GM11168 (cell line): ENCODE measurements around the gene PIAS1.

Source experiments
- in situ Hi-C: fragments of 300-500 bp; cut with MboI; formaldehyde crosslinking; loops from one replicate; pipeline ENCODE4 v1.12.0; 2022; ENCODE audit warnings: low sequenced_read_pairs; ENCODE audit not compliant: unreplicated experiment

Gene PIAS1

DNA sequence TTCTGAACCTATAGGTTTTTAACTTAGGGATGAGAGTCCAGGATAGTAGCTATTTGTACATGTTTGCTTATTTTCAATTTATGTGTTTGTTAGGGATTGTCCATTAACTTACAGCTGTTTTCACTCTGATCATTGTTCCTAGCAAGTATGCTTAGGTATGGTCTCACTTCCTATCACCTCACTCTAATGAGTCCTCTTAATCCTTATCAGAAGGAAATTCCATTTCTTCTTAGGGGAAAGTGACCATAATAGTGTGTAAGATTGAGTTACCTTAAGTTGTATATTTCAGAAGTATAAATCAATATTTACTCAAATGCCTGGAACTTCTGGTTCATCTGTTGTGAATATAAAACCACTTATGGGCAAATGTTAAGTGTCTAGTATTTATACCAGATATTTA lies 53.0 kb downstream of the PIAS1 start:
- in situ Hi-C loops = no loop called here

DNA sequence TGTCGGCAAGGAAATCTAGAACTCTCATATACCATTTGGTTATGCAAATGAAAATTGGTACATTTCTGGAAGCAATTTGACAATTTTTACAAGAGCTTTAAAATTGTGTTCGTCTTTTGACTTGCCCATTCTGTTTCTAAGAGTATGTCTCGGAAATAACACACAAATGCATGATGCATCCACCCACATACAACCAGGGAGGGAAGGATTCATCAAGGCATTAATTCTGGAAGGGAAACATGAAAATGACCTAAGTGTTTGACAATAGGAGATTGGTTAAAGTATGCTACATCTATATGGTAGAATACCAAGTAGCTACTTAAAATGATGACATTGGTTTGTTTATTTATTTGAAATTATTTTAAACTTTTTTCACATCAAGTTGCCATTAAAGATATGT lies 58.6 kb downstream of the PIAS1 start:
- in situ Hi-C loops = no loop called here

DNA sequence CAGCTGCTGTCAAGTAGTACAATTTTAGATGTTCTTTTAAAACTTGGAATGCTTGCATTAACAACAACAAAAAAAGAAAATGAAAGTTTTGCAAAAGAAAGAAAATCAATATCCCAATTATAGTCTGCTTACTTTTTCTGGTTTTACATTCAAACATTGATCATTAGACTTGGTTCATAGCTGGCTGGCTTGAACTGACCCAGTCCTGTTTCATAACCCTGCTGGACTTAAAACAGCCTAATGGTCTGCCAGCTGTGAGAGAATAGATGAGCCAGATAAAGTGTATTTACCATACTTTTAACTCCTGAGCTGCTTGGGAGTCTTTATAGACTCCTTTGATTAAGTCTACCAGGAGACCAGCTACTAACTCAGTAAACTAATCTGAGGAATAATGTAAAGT lies 59.2 kb downstream of the PIAS1 start:
- in situ Hi-C loops = no loop called here

DNA sequence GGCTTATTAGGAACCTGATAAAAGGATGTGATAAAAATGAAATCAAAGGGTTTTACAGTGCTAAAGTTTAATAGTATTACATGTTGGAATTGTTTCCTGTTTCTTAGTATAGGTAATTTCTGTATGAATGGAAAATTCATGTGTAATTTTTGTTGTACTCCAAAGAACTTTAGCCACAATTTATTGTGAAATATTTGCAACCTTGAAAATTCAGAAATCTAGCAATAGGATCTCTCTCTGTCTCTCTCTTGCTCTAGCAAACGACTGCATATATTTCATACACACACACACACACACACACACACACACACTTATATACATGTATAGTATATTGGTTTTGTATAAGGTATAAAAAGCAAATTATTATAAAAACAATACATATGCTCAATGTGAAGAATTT lies 59.6 kb downstream of the PIAS1 start:
- in situ Hi-C loops = no loop called here

DNA sequence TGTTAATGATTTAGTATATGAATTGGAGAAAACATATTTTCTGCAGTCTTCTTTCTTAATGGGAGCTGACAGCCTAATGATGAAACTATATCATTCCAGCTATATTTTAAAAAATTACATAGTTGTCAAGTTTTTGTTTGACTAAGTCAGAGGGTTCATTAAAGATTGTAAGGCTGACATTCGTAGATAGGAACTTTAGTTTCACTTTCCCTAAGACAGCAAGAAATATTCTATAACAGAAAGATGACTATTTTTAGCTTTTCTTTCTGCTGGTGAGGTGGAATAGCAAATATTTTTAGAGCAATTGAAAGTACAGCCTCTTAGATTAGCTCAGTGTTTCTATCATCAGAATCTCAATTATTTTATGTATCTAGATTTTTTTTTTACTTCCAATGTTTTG lies 60.2 kb downstream of the PIAS1 start:
- in situ Hi-C loops = no loop called here

DNA sequence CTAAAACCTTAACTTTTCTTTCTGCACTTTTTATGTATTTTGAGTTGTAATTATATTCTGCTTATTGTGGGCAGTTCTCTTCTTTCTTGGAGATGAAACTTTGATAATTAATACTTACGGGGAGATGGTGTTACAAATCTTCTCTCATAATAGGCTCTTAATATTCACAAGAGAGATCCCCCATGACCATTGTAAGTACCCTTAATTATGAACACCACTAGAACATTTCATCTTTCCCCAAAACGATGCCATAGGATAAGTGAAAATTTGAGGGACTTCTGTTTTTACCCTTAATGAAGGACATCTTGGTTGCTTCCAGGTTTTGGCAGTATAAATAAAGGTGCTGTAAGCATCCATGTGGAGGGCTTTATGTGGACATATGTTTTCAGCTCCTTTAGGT lies 60.7 kb downstream of the PIAS1 start:
- in situ Hi-C loops = no loop called here

DNA sequence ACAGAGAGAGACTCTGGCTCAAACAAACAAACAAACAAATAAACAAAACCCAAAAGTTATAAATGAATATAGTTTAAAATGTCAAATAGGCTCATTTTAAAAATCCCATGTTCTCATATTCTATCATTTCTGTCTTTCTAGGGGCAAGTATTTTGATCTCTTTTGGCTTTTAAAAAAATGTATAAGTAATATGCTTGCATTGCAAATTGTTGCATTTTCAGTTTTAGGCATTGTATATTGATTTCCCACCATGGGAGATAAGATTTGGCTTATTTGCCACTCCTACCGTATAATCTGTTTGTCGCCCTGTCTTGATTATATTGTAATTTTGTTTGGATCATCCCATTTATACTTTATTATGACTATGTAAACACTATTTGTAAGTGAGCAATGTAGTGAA lies 70.6 kb downstream of the PIAS1 start:
- in situ Hi-C loops = no loop called here

DNA sequence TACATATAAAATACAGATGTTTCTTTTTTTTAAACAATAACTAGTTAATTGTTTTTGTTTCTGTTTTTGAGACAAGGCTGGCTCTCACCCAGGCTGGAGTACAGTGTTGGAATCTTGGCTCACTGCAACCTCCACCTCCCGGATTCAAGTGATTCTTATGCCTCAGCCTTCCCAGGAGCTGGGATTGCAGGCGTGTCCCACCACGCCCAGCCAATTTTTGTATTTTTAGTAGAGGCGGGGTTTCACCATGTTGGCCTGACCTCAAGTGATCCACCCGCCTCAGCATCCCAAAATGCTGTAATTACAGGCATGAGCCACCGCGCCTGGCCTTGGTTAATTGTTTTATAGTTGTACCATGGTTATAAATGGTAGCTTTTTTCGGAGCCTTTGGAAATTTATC lies 72.3 kb downstream of the PIAS1 start:
- in situ Hi-C loops = no loop called here

DNA sequence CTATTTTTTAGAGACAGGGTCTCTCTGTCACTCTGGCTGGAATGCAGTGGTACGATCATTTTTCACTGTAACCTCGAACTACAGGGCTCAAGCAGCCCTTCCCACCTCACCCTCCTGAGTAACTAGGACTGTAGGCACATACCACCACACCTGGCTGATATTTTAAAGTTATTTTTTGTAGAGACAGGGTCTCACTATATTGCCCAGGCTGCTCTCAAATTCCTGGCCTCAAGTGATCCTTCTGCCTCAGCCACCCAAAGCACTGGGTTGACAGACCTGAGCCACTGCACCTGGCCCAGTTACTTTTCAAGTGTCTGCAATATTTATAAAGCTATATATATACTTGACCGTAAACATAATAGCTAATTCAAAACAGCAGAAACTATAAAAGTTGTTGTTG lies 75.0 kb downstream of the PIAS1 start:
- in situ Hi-C loops = no loop called here

DNA sequence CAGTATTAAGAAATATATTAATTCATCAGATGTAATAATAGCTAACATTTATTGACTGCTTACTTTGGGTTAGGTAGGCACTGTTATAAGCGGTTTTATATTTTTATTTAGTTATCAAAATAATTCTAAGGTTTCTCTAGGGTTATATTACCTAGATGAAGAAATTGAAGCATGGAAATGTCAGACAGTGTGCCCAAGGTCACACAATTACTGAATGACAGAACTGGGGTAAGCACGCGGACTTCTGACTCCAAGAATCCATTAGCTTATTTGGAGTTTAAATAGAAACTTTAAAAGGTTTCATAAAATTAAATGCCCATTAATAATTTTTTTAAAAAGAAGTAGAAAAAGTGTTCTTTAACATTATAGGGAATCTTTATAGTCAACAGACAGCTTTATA lies 76.7 kb downstream of the PIAS1 start:
- in situ Hi-C loops = no loop called here

DNA sequence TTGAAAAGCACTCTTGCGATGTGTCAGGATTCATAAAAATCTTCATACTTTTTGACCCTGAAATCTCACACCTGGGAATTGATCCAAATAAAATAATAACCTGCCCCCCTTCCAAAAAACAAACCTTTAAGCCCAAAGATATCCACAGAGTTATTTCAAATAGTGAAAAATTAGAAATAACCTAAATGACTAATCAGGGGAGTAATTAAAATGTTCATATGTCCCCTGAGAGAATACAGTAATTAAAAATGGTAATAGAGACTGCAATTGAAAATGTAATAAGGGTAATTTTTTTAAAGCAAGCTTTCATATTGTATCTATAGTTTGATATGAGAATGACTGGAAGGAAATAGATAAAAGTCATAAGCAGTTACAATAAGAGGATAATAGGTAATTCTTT lies 83.0 kb downstream of the PIAS1 start:
- in situ Hi-C loops = no loop called here

DNA sequence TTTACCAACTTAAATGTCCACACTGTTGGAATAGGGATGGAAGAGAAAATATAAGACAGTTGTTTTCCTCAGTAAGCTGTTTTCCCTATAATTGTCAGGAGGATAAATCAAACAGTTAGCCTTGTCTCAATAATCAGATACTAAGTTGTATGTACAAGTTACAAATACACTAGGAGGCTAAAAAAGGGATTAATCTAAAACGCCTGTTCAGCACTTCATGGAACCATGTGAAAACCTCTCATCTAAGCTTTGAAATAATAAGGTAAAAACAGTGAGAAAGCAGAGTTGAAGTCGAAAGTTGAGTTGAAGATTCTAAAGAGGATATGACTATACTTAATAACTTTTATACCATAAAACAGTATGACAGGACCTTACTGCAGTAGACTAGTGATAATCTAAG lies 89.0 kb downstream of the PIAS1 start:
- in situ Hi-C loops = no loop called here

DNA sequence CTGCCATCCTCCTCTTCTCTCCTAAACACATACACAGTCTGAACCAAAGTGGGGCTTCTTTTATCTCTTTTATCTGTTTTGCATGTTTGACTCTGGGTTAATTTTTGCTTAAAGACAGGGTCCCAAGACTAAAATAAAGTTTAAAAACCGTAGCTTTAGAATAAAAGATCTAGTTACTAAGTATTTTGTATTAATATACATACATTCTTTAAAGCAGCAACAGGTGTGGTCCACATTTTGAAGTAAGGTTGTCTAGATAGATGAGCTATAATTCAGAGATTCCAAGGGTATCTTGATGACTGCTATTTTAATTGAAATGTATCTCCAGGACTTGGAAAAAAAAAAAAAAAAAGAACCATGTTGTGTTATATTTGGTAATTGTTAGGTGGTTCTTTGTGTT lies 89.7 kb downstream of the PIAS1 start:
- in situ Hi-C loops = no loop called here

DNA sequence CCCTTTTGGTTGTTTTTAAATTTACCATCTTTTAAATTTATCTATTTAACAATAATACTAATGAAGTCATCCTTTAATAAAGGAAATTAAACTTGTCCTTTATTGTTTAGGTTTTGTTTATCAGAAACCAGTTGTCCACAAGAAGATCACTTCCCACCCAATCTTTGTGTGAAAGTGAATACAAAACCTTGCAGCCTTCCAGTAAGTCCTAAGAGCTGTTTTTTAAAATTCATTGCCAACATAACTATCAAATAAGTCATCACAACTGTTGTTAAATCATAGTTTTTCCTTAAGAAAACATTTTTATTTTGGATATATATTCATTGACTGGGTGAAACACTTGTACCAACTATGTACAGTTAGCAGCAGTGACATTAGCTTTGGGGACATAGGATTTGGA lies 91.6 kb downstream of the PIAS1 start:
- in situ Hi-C loops = no loop called here

DNA sequence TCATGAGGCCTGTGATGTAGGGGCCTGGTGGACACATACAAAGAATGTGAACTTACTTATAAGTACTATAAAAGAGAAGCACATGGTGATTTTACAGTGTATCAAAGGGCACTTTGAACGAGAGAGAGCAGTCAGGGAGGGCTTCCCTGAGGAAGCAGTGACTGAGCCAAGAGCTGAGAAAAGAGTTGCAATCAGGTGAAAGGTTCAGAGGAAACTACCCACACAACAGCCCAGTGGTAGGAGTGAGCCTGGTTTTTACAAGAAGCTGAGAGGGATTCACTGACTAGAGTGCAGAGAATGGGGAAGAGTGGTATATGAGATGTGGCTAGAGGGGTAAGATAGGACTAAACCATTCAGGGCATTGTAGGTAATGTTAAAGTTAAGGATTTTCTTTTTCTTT lies 93.9 kb downstream of the PIAS1 start:
- in situ Hi-C loops = no loop called here

DNA sequence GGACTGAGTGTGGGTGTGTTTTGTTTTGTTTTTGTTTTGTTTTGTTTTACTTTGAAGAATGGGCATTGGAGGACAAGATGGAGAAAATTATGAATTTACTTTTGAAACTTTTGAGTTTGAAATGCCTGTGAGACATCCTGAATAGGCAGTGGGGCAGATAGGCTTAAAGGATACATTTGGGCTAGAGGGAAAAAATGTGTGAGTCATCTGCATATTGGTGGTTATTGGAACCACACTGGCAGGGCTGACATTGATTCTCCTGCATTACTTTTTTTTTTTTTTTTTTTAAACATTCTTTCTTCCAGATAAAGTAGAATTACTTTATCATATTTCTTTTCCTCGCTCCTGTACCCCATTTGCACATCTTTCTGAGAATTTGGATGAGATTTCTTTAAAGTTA lies 94.9 kb downstream of the PIAS1 start:
- in situ Hi-C loops = no loop called here

DNA sequence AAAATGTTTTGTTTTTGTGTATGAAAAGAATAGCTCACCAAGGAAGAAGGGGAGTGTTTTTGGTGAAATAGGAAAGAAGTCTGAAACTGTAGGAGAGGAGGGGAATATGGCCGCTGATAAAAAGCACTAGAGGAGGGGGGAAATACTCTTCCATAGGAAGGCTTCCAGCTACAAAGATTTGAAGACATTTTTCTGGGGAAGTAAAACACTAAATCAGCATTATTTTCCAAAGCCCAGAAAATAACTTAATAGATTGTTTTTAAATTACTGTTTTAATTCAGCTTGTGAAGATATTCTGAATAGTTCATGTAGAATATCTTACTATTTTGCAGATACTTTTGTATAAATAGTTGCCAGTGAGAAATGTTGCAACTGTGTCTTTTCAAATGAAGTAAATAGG lies 96.1 kb downstream of the PIAS1 start:
- in situ Hi-C loops = loop anchor here (5.0 to 10.0 kb wide), 2 partner anchors 93 to 265 kb away; no protein-coding TSS in a partner anchor

DNA sequence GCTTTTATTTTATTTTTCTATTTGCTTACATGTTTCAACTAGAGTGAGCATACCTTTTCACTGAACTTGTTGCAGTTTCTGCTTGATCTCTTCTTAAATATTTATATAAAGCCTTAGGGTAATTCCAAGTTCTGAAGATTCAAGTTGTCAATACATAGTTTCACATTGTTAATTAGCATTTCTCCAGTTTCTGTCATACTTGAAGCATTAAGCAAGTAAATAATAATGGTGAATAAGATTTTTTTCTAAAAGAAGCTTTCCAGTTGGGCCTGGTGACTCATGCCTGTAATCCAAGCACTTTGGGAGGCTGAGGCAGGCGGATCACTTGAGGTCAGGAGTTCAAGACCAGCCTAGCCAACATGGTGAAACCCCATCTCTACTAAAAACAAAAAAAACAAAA lies 97.2 kb downstream of the PIAS1 start:
- in situ Hi-C loops = loop anchor here (5.0 to 10.0 kb wide), 2 partner anchors 94 to 266 kb away; no protein-coding TSS in a partner anchor

DNA sequence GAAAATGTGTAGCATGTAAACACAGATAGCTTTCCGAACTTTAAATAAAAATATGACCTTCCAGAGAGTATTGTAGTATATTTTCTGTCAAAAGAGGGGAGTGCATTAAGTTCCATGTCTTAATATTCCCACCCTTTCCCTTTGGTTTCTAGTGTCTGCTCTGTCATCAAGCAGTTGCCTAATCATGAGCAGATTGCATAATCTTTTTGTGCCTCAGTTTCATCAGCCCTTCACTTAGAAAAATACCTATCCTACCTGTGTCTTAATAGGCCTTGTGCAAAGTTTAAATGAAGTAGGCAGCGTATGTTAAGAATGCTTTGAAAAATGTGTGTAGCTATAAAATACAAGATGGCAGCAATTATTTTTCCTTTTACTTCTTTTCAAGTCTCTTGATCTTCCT lies 98.2 kb downstream of the PIAS1 start:
- in situ Hi-C loops = loop anchor here (5.0 to 10.0 kb wide), 2 partner anchors 95 to 268 kb away; no protein-coding TSS in a partner anchor

DNA sequence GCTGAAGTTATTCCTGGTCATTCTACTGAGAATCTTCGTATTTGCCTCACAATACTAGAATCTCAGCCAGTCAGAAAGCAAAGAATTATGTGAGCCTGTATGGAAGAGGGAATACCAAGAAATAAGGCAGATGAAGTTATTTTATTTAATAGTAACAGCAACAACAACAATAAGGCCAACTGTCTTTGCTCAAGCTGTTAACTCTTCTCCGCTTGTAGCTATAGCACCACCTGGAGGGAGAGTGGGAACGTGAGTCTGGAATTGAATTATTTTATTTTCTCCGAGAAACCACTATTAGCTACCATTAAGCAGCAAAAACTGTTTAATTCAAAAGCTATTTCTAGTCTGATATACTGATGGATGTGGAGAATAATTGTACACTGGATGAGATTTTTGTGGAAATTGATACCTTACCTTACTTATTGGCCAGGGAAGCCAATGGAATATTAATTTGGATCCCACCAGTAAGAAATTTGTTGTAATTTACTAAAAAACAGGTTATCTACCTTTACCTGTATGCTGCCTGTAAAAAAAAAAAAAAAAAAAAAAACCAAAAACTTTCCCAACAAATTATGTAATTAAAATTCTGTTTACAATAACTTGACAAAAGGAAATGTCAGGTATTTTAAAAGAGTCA lies 100.9 kb downstream of the PIAS1 start:
- in situ Hi-C loops = loop anchor here (5.0 to 10.0 kb wide), 2 partner anchors 98 to 270 kb away; no protein-coding TSS in a partner anchor

DNA sequence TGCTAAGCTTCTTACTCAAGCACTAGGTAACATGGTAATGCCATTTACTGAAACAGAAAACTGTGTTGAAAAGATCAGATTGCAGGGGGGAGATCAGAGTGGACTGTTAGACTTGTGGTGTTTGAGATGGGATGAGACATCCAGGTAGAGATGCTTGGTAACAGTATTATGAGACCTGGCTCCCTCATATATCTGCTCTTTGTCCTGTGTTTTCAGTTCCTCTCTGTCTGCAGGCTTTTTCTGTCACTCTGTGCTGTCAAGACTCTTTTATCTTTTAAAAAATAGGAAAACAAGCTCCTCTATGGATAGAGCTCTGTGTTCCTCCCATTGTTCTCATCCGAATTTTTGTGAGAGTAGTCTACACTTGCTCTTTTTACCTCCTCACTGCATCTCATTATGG lies 103.0 kb downstream of the PIAS1 start:
- in situ Hi-C loops = loop anchor here (10.0 kb wide), 1 partner anchor 272 kb away; no protein-coding TSS in a partner anchor

DNA sequence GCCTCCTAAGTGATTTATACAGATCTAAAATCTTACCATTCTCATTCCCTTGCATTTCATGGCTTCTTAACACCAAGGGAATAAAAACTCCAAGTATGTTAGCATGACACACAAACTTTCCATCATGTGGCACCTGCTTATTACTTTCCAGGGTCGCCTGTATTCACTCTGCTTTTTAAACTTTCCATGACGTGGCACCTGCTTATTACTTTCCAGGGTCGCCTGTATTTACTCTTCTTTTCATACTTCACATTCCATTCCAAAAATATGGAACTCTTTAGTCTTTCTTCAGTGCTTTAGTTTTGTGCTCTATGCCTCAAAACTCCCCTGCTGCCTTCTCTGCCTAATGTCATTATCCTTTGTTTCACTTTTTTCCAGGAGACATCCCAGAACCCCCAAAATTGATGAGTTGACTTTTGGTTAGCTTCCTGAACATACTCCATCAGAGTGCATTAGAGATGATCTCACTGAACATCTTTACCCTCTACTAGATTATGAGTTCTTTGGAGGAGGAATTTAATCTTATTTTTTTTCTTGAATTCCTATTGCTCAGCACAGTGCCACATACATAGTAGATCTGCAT lies 104.0 kb downstream of the PIAS1 start:
- in situ Hi-C loops = loop anchor here (10.0 kb wide), 1 partner anchor 273 kb away; no protein-coding TSS in a partner anchor
